HepG2 (cell line): ENCODE results near the gene RAPGEFL1. TPM values are rescaled to one million over a fixed set of nuclear protein-coding genes. Genes with fewer than 3 reads are reported as not detected.
A peak's percentile ranks its signal among the peaks of the same experiment; 100 is the strongest.

ENCODE experiments used
- ATAC-seq: fragments of 200-7000 bp; cut with Tn5 transposase; 3 replicates; pipeline ENCODE4 v1.9.1; 2020; ENCODE audit warnings: mild to moderate bottlenecking, moderate library complexity
- BruUV-seq: library from RNA; stranded (reverse); fragments of 400-500 nt; replicated peaks from 2 replicates; lab custom pipeline; 2021; lab: Mats Ljungman, UMichigan
- CTCF ChIA-PET: fragments of 300-600 bp; formaldehyde crosslinking; extraction: SDS; loops from one replicate; lab custom pipeline; 2021; ENCODE audit warnings: low total read pairs, inconsistent platforms, low intra/inter-chr PET ratio; lab: Yijun Ruan, JAX
- POLR2A ChIA-PET: fragments of 350-600 bp; sonication (Branson Sonifier 250); formaldehyde crosslinking; loops from one replicate; lab custom pipeline; 2020; ENCODE audit warnings: antibody characterized with exemption, inconsistent platforms; lab: Yijun Ruan, JAX
- DNase-seq: peaks from one replicate; pipeline ENCODE4 v3.0.0-alpha.2; 2015; ENCODE audit warnings: low spot score
- FAIRE-seq: peaks from 3 replicates; lab custom pipeline; 2011; peaks lifted over from hg19 to GRCh38; lab: Jason Lieb, UNC
- H2AFZ ChIP-seq: one replicate; pipeline ENCODE4 v1.6.1; 2011; ENCODE audit warnings: low read length, inconsistent platforms
- H3K27ac ChIP-seq: fragments of 300-600 bp; 3 replicates; pipeline ENCODE4 v1.8.0; 2011; ENCODE audit warnings: mixed run types, mild to moderate bottlenecking, mixed read lengths, low read length, inconsistent platforms; ENCODE audit not compliant: insufficient read depth; ENCODE audit errors: extremely low read length
- H3K27me3 ChIP-seq, 2 experiments: fragments of 200-600 bp in 1 of 2; 2 replicates in 1 of 2; 3 replicates in 1 of 2; pipeline versions ENCODE4 v1.6.0 to v1.8.0; 2011; ENCODE audit warnings: low read length in 2 of 2, mild to moderate bottlenecking in 2 of 2, moderate library complexity in 2 of 2, inconsistent platforms in 1 of 2; ENCODE audit not compliant: insufficient read depth in 2 of 2, control insufficient read depth in 1 of 2
- H3K36me3 ChIP-seq, 2 experiments: fragments of 200-600 bp in 1 of 2; replicated peaks in 1 of 2; 2 replicates in 1 of 2; 3 replicates in 1 of 2; pipeline versions ENCODE4 v1.5.1 to v1.8.0; 2011; ENCODE audit warnings: low read length in 2 of 2, inconsistent platforms in 1 of 2; ENCODE audit not compliant: insufficient read depth in 2 of 2, control insufficient read depth in 1 of 2
- H3K4me1 ChIP-seq: 2 replicates; pipeline ENCODE4 v1.5.1; 2012; ENCODE audit warnings: low read length, inconsistent platforms; ENCODE audit not compliant: insufficient read depth
- H3K4me2 ChIP-seq: 2 replicates; pipeline ENCODE4 v1.6.0; 2011; ENCODE audit warnings: low read depth, low read length, inconsistent platforms
- H3K4me3 ChIP-seq, 3 experiments: fragments of 200-600 bp in 1 of 3; sonication (generic), shearing (Covaris generic) in 1 of 3; replicated peaks in 1 of 3; 2 replicates each; pipeline ENCODE4 v1.5.1; 2011 to 2016; ENCODE audit warnings: low read length in 3 of 3, inconsistent platforms in 2 of 3, low read depth in 2 of 3, mild to moderate bottlenecking in 2 of 3, control low read depth in 1 of 3, mixed read lengths in 1 of 3; ENCODE audit not compliant: insufficient read depth in 1 of 3
- H3K79me2 ChIP-seq: one replicate; pipeline ENCODE4 v1.6.1; 2011; ENCODE audit warnings: low read length, inconsistent platforms; ENCODE audit not compliant: insufficient read depth
- H3K9ac ChIP-seq: 2 replicates; pipeline ENCODE4 v1.6.0; 2011; ENCODE audit warnings: mild to moderate bottlenecking, low read depth, low read length, inconsistent platforms; ENCODE audit not compliant: insufficient read depth
- H3K9me3 ChIP-seq: 2 replicates; pipeline ENCODE4 v1.5.1; 2012; ENCODE audit warnings: mild to moderate bottlenecking, low read length
- H4K20me1 ChIP-seq: 2 replicates; pipeline ENCODE4 v1.6.0; 2011; ENCODE audit warnings: inconsistent platforms, mild to moderate bottlenecking, low read length, moderate library complexity; ENCODE audit not compliant: insufficient read depth
- BORCS8-MEF2B ChIP-seq: sonication (generic); formaldehyde crosslinking; IDR thresholded peaks from 2 replicates; pipeline ENCODE4 v1.8.0; 2022; ENCODE audit warnings: mild to moderate bottlenecking, missing genetic modification reagents
- NFKB2 ChIP-seq: sonication (generic); formaldehyde crosslinking; IDR thresholded peaks from 2 replicates; pipeline ENCODE4 v1.4.0; 2020; ENCODE audit warnings: missing genetic modification reagents, borderline replicate concordance
- ZNF572 ChIP-seq: sonication (generic); formaldehyde crosslinking; IDR thresholded peaks from 2 replicates; pipeline ENCODE4 v1.5.1; 2020; ENCODE audit warnings: mild to moderate bottlenecking, missing genetic modification reagents
- ZNF652 ChIP-seq: IDR thresholded peaks from 2 replicates; pipeline ENCODE4 v1.6.1; 2016; ENCODE audit warnings: low read depth, borderline replicate concordance
- ZSCAN22 ChIP-seq: sonication (generic); formaldehyde crosslinking; IDR thresholded peaks from 2 replicates; pipeline ENCODE4 v1.4.0; 2020; ENCODE audit warnings: mild to moderate bottlenecking, missing genetic modification reagents
- WGBS: methylation state at CpG from one replicate; pipeline ENCODE4 v1.1.6; 2017; ENCODE audit warnings: low lambda C conversion rate; 5-methylcytosine and 5-hydroxymethylcytosine counted together
- in situ Hi-C: cut with HindIII; loops from 2 replicates; pipeline ENCODE4 v1.10.0; 2017; ENCODE audit warnings: low pct_unique_long_range_greater_than_20kb; ENCODE audit not compliant: extremely low pct_ligation_motif_present
- intact Hi-C: fragments of 100-400 bp; cut with micrococcal nuclease; formaldehyde crosslinking; loops from one replicate; pipeline ENCODE4 v1.10.0; 2022; ENCODE audit not compliant: unreplicated experiment
- polyA plus RNA-seq, 8 experiments: library from polyadenylated mRNA; depleted of rRNA in 3 of 8; stranded (reverse) in 7 of 8; unstranded in 1 of 8; fragments of >200 nt; fragmentation: Illumina TruSeq in 4 of 8; extraction: Trizol in 4 of 8; gene quantifications; 2 replicates each; pipeline versions ENCODE4 v1.2.1 to v1.2.3, GENCODE V29; 2011 to 2016; ENCODE audit warnings: low read depth in 4 of 8, missing spikeins in 1 of 8, mixed read lengths in 1 of 8; ENCODE audit not compliant: insufficient read depth in 1 of 8
- total RNA-seq, 5 experiments: library from RNA; depleted of rRNA; stranded (reverse); fragments of >200 nt; fragmentation: Illumina TruSeq; extraction: Trizol; gene quantifications; 2 replicates each; pipeline ENCODE4 v1.2.3, GENCODE V29; 2016; ENCODE audit warnings: low read depth in 1 of 5
- TF ChIP-seq, protein P1 (sequence below): sonication (generic); formaldehyde crosslinking; IDR thresholded peaks from 2 replicates; pipeline ENCODE4 v1.5.0; 2020; ENCODE audit warnings: mild to moderate bottlenecking, missing genetic modification reagents
- TF ChIP-seq, protein P2 (sequence below): sonication (generic); formaldehyde crosslinking; IDR thresholded peaks from 2 replicates; pipeline ENCODE4 v1.4.0; 2020; ENCODE audit warnings: missing genetic modification reagents, low read depth, mild to moderate bottlenecking, borderline replicate concordance
- TF ChIP-seq, protein P3 (sequence below): sonication (generic); formaldehyde crosslinking; IDR thresholded peaks from 2 replicates; pipeline ENCODE4 v1.4.0; 2020; ENCODE audit warnings: mild to moderate bottlenecking, missing genetic modification reagents
- TF ChIP-seq, protein P4 (sequence below): sonication (generic); formaldehyde crosslinking; conservative IDR thresholded peaks from 2 replicates; pipeline ENCODE4 v1.4.0; 2020; ENCODE audit warnings: missing genetic modification reagents

The RAPGEFL1 gene
- total and polyA plus RNA-seq, 2 of the 13 experiments (the other 11 are each of a cell fraction or from before 2014, with no cell fraction given): 4.5 to 7.8 TPM

DNA sequence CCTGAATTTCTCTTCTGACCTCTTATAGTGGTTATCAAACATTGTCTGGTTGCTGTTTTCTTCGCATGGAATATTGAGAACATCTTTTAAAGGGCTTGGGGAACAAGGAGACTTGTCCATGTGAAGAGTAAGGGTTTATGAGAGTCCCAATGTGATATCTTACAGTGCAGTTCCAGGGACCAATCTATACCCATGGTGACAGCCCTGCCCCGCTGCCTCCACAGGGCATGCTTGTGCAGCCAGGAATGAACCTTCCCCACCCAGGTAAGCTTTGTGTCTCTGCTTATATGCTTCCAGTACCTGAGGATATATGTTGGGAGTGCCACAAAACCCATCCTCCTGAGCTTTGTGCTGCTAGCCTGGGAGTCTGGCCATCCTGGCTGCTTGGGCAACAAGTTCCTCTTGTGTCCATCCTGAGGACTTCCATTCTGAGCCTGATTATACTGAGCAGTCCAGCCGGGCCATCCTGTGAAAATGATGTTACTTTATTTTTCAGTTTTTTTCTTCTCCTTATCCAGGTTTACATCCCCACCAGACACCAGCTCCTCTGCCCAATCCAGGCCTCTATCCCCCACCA is 9.5 kb upstream of the RAPGEFL1 start:
- ChIA-PET POLR2A (interaction anchor here (0.5 to 2.8 kb wide), 10 partner anchors 15 to 113 kb away, joined by 3 to 33 read pairs (median 4); partner anchors contain the start of genes CASC3, MED24, MSL1 and NR1D1), CTCF (interaction anchor here (0.7 to 2.9 kb wide), 4 partner anchors 55 to 154 kb away, joined by 3 to 31 read pairs (median 6); partner anchors contain the start of gene THRA)
- Histone ChIP-seq H3K27me3 (no peaks in the 10 kb centered on the region), H2AFZ (no peak overlapping the region), H3K79me2 (no peaks in the 10 kb centered on the region), H3K27ac (peak overlapping the region; percentile 16), H3K9me3 (no peaks in the 10 kb centered on the region), H4K20me1 (no peaks in the 10 kb centered on the region), H3K4me1 (peaks cover 20% of the 10 kb centered on the region), H3K4me2 (no peak overlapping the region), H3K4me3 (no peak overlapping the region), H3K9ac (no peak overlapping the region), H3K36me3 (peaks cover 52 to 86% of the 10 kb centered on the region in 2 experiments)
- WGBS: 97% methylated on average over 3 of the region's 3 CpGs
- intact Hi-C loops (loop anchor here (1.0 kb wide), 2 partner anchors 54 to 128 kb away; no protein-coding TSS in a partner anchor), in situ Hi-C loops (loop anchor here (5.0 kb wide), 1 partner anchor 55 kb away; no protein-coding TSS in a partner anchor)
- DNase-seq (no peak), FAIRE-seq (no peak), ATAC-seq (peak; percentile 44)
- BruUV-seq: no TSS peak
- no peak for TF ChIP-seq NFKB2
- TF ChIP-seq, protein P1, sequence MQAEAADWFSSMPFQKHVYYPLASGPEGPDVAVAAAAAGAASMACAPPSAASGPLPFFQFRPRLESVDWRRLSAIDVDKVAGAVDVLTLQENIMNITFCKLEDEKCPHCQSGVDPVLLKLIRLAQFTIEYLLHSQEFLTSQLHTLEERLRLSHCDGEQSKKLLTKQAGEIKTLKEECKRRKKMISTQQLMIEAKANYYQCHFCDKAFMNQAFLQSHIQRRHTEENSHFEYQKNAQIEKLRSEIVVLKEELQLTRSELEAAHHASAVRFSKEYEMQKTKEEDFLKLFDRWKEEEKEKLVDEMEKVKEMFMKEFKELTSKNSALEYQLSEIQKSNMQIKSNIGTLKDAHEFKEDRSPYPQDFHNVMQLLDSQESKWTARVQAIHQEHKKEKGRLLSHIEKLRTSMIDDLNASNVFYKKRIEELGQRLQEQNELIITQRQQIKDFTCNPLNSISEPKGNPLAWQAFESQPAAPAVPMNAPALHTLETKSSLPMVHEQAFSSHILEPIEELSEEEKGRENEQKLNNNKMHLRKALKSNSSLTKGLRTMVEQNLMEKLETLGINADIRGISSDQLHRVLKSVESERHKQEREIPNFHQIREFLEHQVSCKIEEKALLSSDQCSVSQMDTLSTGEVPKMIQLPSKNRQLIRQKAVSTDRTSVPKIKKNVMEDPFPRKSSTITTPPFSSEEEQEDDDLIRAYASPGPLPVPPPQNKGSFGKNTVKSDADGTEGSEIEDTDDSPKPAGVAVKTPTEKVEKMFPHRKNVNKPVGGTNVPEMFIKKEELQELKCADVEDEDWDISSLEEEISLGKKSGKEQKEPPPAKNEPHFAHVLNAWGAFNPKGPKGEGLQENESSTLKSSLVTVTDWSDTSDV (CRISPR knock-in tag): no peak
- TF ChIP-seq, protein P2, sequence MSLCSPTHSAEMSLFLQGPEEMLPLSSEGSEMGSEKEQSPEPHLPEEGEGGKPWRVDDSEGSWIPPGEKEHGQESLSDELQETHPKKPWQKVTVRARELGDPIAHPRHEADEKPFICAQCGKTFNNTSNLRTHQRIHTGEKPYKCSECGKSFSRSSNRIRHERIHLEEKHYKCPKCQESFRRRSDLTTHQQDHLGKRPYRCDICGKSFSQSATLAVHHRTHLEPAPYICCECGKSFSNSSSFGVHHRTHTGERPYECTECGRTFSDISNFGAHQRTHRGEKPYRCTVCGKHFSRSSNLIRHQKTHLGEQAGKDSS (CRISPR knock-in tag): no peak
- TF ChIP-seq, protein P3, sequence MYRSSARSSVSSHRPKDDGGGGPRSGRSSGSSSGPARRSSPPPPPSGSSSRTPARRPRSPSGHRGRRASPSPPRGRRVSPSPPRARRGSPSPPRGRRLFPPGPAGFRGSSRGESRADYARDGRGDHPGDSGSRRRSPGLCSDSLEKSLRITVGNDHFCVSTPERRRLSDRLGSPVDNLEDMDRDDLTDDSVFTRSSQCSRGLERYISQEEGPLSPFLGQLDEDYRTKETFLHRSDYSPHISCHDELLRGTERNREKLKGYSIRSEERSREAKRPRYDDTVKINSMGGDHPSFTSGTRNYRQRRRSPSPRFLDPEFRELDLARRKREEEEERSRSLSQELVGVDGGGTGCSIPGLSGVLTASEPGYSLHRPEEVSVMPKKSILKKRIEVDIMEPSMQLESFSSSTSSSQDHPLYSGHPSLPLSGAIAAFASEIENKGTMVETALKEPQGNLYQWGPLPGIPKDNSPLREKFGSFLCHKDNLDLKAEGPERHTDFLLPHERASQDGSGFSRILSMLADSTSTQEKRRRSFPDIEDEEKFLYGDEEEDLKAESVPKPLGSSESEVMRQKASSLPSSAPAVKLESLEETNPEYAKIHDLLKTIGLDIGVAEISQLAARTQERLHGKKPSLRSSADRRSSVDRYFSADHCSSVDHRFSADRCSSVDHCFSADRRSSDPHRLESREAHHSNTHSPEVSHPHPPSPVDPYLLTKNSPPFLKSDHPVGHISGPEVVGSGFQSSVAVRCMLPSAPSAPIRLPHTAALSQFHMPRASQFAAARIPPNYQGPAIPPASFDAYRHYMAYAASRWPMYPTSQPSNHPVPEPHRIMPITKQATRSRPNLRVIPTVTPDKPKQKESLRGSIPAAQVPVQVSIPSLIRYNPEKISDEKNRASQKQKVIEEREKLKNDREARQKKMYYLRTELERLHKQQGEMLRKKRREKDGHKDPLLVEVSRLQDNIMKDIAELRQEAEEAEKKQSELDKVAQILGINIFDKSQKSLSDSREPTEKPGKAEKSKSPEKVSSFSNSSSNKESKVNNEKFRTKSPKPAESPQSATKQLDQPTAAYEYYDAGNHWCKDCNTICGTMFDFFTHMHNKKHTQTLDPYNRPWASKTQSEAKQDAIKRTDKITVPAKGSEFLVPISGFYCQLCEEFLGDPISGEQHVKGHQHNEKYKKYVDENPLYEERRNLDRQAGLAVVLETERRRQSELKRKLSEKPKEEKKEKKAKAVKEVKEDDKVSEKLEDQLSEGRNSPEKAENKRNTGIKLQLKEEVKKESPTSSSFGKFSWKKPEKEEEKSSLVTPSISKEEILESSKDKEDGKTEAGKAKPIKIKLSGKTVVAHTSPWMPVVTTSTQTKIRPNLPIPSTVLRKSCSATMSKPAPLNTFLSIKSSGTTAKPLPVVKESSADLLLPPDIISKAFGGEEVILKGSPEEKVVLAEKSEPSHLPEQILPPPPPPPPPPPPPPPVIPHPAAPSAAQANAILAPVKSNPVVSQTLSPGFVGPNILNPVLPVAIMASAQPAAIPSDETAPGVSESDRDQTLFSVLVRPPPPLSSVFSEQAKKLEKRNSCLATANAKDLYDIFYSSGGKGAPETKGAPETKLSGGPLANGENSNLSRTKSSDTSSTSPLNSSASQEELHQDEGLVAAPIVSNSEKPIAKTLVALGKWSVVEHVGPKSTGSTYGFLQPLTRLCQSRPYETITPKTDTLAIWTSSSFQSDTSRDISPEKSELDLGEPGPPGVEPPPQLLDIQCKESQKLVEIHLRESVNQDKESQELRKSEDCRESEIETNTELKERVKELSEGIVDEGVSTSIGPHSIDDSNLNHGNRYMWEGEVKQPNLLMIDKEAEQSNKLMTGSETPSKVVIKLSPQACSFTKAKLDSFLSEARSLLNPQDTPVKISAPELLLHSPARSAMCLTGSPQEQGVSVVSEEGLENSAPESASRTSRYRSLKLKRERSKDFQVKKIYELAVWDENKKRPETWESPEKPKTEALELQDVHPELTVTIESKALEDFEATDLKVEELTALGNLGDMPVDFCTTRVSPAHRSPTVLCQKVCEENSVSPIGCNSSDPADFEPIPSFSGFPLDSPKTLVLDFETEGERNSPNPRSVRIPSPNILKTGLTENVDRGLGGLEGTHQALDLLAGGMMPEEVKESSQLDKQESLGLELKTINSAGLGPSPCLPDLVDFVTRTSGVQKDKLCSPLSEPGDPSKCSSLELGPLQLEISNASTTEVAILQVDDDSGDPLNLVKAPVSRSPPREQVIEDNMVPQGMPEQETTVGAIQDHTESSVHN (CRISPR knock-in tag): 0 out of 2 replicates have a peak, but pooled peaks have one; percentile 53
- TF ChIP-seq, protein P4, sequence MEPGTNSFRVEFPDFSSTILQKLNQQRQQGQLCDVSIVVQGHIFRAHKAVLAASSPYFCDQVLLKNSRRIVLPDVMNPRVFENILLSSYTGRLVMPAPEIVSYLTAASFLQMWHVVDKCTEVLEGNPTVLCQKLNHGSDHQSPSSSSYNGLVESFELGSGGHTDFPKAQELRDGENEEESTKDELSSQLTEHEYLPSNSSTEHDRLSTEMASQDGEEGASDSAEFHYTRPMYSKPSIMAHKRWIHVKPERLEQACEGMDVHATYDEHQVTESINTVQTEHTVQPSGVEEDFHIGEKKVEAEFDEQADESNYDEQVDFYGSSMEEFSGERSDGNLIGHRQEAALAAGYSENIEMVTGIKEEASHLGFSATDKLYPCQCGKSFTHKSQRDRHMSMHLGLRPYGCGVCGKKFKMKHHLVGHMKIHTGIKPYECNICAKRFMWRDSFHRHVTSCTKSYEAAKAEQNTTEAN (CRISPR knock-in tag): no peak
- no peak for TF ChIP-seq ZSCAN22 (CRISPR knock-in tag)
- TF ChIP-seq BORCS8-MEF2B (CRISPR knock-in tag): no peak
- no peak for TF ChIP-seq ZNF572
- 0 out of 2 replicates have a peak, but pooled peaks have one; percentile 0 for TF ChIP-seq ZNF652 (CRISPR knock-in tag)
